ENCODE data around the gene ZBTB20.

Gene ZBTB20

DNA sequence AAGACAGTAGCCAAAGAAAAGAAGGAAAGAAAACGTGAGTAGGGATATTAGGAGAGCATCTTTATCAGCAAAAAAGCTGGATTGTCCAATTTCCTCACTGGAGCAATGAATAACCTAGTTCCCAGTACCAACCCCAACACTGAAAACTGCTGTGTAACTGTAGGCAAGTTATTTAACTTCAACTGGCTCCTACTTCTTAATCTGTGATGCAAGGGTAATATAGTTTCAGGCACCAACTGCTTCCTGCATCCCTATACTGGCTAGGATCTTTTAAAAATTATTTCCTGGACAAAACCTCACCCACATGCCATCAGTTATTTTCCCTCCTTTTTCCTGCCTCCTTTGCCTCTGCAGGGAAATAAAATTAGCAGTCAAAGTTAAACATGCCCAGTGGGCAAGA lies 59.6 kb downstream of the ZBTB20 start:
- no peak for DNase-seq (ENCODE audit: low read depth)

DNA sequence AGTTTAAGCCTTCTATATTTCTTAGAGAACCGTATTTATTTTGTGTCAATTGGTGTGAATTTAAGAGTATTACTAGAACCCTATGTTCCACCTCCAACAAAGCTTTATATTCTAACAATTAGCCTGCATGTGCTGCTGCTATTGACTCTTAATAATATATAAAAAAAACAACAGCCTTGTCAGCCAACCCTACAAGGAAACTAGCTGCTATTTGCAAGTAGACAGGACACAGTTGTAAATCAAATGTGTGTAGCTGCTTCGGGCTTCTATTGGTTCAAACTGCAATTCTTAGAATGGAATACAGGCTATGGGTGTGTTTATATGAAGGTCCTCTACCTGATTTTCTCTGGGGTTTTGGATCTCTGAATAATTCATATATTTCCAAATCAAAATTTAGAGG lies 60.7 kb downstream of the ZBTB20 start:
- DNase-seq (ENCODE audit: low read depth): no peak

DNA sequence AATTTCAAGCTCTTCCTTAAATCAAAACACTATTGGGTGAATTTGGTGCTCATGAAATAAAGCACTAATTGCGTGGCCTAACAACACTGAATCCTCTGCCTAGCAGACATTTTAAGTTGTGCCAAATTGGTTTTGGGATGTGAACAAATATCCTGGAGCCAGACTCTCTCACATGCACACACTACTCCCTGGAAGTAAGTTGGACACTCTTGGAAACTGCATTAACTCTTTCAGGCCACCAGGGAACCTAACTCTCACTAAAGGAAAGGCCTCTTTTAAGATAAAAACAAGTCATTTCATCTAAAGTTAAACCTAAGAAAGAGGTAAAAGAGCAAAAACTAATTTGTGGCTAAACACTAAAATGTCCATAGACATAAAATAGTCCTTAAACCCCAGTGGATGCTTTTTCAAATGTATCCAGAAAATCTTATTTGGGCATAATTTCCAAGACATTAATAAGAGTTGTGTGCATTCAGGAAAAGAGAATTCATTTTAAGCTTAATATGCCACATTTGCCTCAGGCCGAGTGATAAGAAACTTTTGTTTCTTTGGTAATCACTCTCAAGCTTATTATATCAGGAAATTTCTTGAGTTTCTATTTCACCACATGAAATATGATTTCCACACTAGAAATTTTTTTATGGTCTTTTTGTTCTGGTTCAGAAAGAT lies 61.8 kb downstream of the ZBTB20 start:
- no peak for DNase-seq (ENCODE audit: low read depth)

DNA sequence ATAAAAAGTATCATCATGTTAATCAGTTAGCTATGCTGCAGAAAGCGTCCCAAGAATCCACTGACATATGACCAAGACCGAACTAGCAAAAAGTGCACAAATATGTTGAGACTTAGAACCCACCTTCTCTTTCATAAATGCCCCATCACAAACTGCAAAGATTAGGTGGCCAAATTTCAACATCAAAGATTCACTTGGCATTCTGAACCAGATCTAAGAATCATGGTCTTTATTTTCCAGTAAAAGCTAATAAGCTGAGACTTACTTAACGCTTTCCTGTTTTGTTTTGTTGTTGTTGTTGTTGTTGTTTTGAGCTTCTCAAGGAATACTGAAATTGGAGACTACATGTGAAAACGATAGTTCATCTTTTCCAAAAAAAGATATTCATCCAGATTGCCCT lies 62.4 kb downstream of the ZBTB20 start:
- DNase-seq (ENCODE audit: low read depth): no peak

DNA sequence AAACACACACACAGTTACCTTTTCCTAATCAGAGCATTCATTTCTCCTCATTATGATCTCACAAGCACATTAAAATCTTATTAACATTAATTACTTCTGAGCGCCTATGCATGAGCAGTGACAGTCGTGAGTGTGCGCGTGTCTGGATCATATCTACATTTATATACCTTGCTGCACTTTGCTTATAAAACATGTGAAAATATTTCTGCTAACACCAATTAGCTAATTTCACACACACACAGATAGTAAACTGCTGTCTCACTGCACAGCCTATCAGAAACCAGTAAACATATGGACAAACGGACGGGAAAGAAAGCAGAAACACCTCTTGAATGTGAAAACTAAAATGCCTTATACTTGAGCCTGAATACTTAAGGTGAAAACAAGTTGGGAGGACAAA lies 64.8 kb downstream of the ZBTB20 start:
- DNase-seq (ENCODE audit: low read depth): no peak

DNA sequence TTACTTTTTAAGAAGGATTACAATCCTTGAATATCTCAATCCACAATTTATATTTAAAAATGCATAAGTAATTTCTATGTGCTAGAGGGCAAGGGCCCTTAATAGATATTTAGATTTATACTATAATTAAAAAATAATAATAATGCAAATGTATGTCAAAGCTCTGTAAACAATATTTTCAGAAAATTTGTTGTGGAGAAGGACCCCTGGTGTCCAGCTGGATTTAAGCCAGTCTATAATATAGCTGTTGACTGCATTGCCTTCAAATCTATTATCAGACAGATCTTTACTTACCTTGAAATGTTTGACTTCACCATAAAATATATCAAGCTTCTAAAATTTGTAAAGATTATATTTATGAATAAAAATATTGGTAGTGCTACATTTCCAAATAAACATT lies 65.6 kb downstream of the ZBTB20 start:
- DNase-seq (ENCODE audit: low read depth): no peak

DNA sequence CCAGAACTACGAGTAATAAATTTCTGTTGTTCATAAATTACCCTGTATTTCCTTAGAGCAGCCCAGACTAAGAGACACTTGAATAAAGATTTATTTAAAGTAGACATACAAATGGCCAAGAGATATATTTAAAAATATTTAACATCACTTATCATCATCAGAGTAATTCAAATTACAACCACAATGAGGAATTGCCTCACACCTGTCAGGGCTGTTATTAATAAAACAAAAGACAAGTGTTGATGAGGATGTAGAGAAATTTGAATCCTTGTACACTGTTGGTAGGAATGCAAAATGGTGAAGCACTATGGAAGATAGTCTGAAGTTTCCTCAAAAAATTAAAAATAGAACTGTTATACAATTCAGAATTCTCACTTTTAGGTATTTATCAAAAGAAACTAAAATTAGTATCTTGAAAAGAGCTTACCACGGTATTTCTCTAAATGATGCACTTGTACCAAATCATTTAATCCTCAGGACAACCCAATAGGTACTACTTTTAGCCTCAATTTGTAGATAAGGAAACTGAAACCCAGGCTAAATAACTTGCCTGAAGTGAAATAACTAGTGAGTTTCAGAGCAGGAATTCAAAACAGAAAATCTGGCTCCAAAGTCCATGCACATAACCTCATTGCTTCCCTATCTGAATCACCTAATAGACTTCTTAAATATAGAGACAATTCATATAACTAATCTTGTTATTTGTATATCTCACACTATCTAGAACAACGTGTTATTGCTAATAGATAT lies 69.4 kb downstream of the ZBTB20 start:
- no peak for DNase-seq (ENCODE audit: low read depth)

DNA sequence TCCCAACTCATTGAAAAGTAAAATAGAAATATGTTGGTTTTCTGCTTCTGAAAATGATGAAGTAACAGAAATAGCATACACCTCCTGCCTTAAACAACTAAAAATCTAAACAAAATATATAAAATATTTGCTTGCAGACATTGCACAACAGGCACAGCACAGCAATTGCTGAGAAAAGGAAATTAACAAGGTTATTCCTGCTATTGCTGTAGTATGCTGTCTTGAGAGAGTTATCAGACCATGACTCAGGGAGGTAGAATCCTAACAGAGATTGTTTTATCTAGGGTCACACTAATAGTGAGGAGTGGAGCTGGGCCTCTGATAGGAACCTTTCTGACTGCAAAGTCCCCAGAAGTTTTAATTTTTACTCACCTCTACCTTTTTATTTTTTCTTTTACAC lies 72.6 kb downstream of the ZBTB20 start:
- no peak for DNase-seq (ENCODE audit: low read depth)

DNA sequence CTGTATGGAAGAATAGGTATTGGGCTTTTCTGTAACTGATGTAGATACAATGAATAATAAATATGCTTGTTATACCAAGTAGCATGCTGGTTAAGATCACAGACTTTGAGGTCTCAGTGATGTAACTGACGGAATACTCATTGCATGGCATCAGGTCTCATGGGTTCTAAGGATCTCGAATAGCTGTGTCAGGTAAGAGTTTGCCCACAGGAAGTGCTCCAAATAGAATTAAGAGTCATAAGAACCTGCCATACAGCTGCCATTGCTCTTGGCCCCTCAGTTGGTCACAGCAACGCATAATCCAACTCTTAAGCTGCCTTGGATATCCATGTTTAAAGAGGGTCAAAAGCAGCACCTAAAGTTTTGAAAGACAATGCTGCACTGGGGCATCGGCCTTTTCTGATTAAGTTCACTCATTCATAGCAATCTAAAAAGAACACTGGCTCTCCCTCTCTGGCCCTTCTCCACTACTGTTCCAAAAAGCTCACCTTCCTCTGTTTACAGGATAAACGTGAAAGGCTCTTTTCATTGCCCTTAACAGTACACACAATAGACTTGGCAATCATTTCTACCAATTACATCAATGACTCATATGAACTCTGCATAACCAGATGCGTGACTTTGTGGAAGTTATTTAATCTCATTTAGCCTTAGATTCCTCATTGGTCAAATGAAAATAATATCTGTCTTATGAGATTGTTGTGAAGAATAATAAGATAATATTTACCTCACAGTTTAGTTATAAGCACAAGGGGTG lies 74.6 kb downstream of the ZBTB20 start:
- DNase-seq (ENCODE audit: low read depth): no peak

DNA sequence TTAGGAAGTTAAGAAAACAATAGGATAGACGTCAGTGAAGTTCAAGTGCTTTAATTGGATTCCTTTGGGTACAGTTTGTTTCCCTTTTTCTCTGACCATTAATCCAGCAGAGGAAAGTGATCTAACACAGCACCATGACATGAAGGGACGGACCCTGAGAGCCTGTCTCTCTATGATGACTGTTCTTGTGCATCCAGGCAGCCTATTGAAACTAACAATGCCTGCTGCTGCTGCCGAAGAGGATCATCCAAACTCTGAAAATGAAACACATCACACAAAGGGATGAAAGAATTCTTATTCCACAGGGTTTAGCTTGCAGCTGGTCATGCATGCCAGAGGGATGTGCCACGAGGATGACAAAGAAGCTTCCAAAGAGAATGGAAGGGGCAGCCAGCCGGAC lies 75.5 kb downstream of the ZBTB20 start:
- no peak for DNase-seq (ENCODE audit: low read depth)

DNA sequence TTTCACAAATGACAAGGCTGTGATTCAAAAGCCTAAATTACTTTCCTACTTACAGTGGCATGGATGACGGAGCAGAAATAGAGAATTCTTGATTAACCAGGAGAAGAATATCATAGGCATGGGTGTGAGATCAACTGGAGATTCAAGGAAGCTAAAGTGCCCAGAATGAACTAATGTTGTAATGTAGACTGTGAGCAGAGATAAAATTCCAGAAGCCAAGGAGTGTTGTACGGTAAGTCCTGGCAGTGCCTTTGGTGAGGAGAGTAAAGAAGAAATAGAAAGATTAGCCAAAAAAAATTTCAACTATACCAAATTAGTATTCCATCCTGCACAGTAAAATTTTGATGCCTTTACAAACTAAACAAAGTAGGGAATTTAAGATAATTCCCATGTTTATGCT lies 75.9 kb downstream of the ZBTB20 start:
- no peak for DNase-seq (ENCODE audit: low read depth)

DNA sequence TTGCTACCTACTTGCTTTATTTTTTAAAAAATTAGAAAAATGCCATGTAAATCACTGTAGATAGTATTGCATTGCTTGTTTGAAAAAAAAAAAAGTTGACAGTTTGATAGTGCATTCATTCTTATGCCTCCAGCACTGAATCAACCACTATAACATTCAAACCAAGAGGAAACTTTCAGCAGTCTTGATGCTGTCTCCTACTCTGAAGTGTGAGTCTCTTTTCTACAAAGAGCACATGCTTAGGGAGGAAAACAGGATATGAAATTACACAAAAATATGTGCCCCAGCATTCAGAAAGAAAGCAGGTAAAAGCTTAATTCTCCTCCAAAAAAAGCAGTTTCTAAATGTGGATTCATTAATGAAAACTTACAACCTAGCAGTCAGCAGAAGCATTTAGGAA lies 78.3 kb downstream of the ZBTB20 start:
- DNase-seq (ENCODE audit: low read depth): no peak

DNA sequence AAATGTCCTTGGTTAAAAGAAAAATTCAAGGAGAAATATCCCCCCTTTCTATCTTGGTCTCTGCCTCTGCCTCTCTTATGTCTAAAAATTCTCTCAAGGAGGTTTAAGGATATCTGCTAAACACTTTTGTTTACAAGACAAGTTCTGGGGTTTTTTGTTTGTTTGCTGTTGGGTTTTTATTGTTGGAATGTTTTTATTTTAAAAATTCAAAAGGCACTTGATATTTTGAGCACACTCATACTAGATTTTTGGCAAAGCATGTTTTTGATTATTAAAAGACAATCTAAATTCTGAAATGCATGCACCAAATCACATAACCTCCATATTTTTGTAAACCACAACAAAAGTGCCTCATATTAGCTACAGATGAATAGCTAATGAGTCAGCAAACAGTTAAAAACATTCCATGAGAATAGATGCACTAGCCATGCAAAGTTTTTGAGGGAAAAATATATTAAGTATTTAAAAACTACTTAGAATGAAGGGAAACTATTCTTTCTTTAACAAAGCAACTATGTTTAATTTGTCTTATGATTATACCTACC lies 84.6 kb downstream of the ZBTB20 start:
- DNase-seq (ENCODE audit: low read depth): no peak

DNA sequence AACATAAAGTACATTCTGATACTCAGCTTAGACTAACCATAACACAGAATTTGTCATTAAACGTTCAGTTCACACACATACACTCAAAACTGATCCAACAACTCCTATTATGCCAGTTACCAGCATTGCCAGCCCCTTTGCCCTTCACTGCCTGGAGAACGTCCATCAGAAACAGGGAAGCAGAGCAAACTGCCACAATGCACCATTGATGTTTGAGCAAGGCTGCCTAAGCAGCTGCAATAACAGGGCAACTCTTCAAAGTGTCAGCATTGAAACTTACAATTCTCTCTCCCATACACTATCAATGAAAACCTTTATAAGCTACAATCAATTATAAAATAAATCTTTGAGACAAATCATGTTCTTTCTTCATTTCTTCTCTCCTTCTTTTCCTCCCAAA lies 85.1 kb downstream of the ZBTB20 start:
- DNase-seq (ENCODE audit: low read depth): no peak

DNA sequence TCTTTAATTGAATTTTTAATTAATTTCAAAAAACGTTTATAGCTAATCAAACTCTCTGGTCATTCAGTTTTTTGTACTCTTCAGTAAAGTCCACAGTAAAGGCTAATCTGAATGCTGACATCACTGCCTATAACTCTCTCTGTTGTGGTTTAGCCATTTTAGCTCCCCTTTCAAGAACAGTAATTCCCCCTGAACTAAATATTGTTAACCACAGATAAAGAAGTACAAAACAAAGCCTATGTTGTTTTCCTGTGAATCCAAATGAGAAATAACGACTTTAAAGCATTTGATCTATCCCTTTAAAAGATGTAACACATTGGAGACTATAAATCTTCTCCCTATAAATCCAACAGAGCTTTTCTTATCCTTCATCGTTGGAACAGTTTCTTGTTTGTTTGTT lies 94.2 kb downstream of the ZBTB20 start:
- no peak for DNase-seq (ENCODE audit: low read depth)

DNA sequence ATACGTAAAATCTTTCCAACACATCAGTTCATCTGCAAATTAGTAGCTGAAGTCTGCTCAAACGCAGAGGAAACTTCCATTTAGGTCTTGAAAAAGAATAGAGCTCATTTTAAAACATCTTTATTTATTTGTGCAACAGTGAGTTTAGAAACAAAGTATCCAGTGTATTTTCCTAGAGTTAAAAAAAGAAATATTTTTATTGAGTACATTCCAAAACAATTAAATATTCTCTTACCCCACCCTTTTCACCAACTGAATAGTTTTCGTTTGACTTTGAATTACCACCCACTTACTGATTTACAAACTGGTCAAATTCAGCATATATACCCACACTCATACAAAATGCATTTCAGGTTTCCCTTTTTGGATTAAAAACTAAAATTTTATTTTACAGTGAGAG lies 104.7 kb downstream of the ZBTB20 start:
- DNase-seq (ENCODE audit: low read depth): no peak

DNA sequence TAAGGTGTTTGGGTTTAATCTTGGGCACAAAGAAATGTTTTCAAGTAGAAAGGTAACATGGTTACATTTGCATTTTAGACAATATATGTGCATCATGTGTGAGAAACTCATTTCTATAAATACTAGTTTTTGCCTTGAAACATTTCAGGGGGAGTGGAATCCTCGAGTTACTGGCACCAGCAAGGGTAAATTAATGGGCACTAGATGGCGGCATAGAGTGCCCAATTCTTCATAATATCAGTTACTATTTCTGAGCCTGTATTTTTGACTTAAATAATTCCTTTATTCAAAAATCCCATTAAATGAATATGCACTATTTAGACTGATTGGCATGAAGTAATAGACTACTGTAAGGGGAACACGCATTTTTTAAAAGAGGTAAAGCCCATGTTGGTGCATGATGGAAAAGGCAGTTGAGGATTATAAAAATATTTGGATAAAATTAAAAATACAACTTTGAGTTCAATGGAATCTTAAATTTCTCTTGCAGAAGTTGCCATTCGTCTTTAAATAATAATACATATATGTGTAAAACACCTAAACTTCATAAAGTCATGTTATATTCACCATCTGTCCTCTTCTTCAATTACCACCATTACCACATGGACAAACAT lies 106.3 kb downstream of the ZBTB20 start:
- no peak for DNase-seq (ENCODE audit: low read depth)

DNA sequence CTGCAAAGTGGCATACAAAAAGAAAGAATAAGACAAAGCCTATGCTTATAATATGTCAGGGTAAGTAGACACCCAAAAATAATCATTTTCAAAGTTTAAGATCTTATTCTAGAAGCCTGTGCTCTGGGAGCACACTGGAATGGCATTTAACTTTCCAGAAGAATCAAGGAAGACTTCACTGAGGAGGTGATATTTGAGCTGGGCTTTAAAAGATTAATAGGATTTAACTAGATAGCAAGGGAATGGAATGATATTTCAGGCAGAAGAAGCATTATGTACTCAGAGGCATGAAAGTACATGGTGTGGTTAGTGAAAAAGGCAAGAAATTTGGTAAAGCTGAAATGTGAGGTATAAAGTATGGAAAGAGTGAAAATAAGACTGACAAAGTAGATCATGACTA lies 106.8 kb downstream of the ZBTB20 start:
- DNase-seq (ENCODE audit: low read depth): no peak

DNA sequence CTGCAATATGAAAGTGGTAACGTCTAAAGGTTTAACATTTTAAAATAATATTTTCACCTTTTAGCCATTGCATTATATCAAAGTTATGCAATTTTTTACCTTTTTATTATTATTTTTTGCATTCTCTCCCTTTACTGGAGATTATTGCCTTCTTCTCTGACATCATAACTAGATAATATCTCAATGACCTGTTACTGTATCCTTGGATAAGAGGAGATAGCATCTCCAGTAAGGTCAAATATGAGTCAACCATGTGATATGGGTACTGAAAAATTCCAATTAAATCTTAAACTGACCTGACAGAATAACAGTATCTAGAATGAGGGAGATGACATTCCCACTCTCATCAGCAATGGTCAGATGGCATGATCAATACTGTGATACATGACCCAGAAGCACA lies 108.3 kb downstream of the ZBTB20 start:
- DNase-seq (ENCODE audit: low read depth): no peak

DNA sequence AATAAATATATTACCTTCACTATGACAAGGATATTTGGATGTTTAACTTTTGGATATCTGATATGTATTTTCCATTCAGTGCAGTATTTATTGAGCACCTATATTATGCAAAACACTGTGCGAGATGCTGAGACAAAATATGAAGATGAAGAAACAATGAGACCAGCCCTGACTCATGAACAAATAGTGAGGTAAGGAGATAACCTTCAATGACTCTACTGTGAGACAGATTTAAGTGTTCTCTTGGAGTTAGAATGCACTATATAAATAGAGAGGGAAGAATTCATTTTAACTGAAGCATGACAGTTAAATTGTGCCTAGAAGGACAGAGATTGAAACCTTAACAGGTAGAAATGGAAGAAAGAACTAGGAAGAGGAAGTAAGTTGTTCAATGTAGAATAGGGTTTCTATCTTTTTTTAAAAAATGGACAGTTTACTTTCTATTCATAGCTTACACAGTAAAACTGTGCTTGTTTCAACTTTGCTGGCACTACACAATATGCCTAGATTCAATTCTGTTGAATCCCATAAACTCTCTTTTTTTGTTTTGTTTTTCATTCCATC lies 124.2 kb downstream of the ZBTB20 start:
- DNase-seq (ENCODE audit: low read depth): no peak

DNA sequence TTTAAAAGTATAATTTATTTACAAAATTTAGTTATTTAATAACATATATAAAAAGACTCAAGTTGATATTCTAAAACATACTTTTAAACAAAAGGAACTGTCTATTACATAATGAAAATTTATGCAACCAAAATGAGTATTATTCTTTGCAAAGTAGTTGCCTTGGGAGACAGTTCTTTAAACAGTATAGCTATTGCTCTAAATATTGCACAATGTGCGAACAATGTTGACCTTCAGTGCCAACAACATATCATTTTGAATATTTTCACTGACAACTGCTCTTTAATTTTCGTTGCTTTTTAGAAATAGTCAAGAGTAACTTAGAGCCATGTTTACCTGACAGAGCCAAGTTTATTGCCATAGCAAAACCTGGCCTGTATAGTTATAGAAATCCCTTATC lies 124.9 kb downstream of the ZBTB20 start:
- no peak for DNase-seq (ENCODE audit: low read depth)

DNA sequence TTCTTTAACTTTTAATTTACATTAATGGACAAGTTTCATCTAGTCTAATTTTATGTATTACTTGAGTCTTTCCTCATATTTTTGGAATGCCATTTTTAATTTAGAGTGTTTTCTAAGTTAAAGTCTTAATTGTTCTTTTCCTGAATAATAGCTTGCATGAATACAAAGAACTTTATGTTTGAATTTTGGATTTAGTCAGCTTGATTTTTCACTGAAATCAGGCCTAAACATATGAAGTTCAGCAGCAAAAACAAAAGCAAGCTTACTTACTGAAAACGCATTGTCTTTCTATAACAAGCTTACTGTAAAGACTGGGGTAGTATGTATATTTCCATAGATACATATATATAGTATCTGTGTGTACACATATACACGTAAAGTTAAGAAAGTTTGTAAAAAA lies 126.0 kb downstream of the ZBTB20 start:
- no peak for DNase-seq (ENCODE audit: low read depth)

Measured in CMK (cell line).